ENCODE measurements around the gene SYPL1. TPM values are rescaled to one million over a fixed set of nuclear protein-coding genes. Genes with fewer than 3 reads are reported as not detected.
A peak's percentile ranks its signal among the peaks of the same experiment; 100 is the strongest.

The SYPL1 gene
- total RNA-seq, 1 experiment from 2014 or later = 47.5 TPM

GRCh38 chr7:106112972-106113421 is 885 bp upstream of the SYPL1 start:
- Histone ChIP-seq H3K4me3 (peak overlapping the region; percentile 89), H3K27ac (peak overlapping the region; percentile 84), H3K4me1 (peaks cover 5% of the 10 kb centered on the region; the same call in 1 of the 2 replicates), H3K36me3 (no peaks in the 10 kb centered on the region), H3K27me3 (no peaks in the 10 kb centered on the region), H3K9me3 (replicated peaks) (no peaks in the 10 kb centered on the region)
- DNase-seq = no peak

- peaks cover 3% of the 10 kb centered on the region; the same call in 1 of the 2 replicates for H3K36me3 ChIP-seq
- H3K27me3 ChIP-seq = no peaks in the 10 kb centered on the region
- H3K27ac ChIP-seq = peak overlapping the region; percentile 84
- H3K4me3 ChIP-seq = peak overlapping the region; percentile 89
- no peaks in the 10 kb centered on the region for H3K9me3 ChIP-seq (replicated peaks)
- DNase-seq = no peak
- H3K4me1 ChIP-seq = peaks cover 5% of the 10 kb centered on the region; the same call in 1 of the 2 replicates
These were observed 426 bp downstream of the SYPL1 start for GRCh38 chr7:106111655-106112117.

GRCh38 chr7:106110885-106111654 is 1.0 kb downstream of the SYPL1 start:
- H3K36me3 ChIP-seq = peaks cover 3% of the 10 kb centered on the region; the same call in 1 of the 2 replicates
- H3K9me3 ChIP-seq (replicated peaks) = no peaks in the 10 kb centered on the region
- peaks cover 5% of the 10 kb centered on the region; the same call in 1 of the 2 replicates for H3K4me1 ChIP-seq
- H3K27ac ChIP-seq = peak overlapping the region; percentile 84
- DNase-seq = no peak
- no peaks in the 10 kb centered on the region for H3K27me3 ChIP-seq
- H3K4me3 ChIP-seq = peak overlapping the region; percentile 89

GRCh38 chr7:106110238-106110560 is 1.9 kb downstream of the SYPL1 start:
- peaks cover 3% of the 10 kb centered on the region for H3K36me3 ChIP-seq
- H3K27ac ChIP-seq = no peak overlapping the region
- H3K4me3 ChIP-seq = no peak overlapping the region
- H3K27me3 ChIP-seq = no peaks in the 10 kb centered on the region
- no peak for DNase-seq
- H3K4me1 ChIP-seq = peaks cover 5% of the 10 kb centered on the region; the same call in 1 of the 2 replicates
- no peaks in the 10 kb centered on the region for H3K9me3 ChIP-seq (replicated peaks)

GRCh38 chr7:106109521-106110237 is 2.4 kb downstream of the SYPL1 start:
- Histone ChIP-seq H3K9me3 (replicated peaks) (no peaks in the 10 kb centered on the region), H3K27me3 (no peaks in the 10 kb centered on the region), H3K36me3 (peaks cover 3% of the 10 kb centered on the region), H3K4me3 (no peak overlapping the region), H3K27ac (no peak overlapping the region), H3K4me1 (peaks cover 5% of the 10 kb centered on the region; the same call in 1 of the 2 replicates)
- DNase-seq = no peak

GRCh38 chr7:106108991-106109390 is 3.1 kb downstream of the SYPL1 start:
- Histone ChIP-seq H3K9me3 (replicated peaks) (no peaks in the 10 kb centered on the region), H3K27me3 (no peaks in the 10 kb centered on the region), H3K4me1 (peaks cover 5% of the 10 kb centered on the region; the same call in 1 of the 2 replicates), H3K36me3 (peaks cover 7% of the 10 kb centered on the region), H3K27ac (no peak overlapping the region), H3K4me3 (no peak overlapping the region)
- no peak for DNase-seq

GRCh38 chr7:106104721-106105260 is 7.3 kb downstream of the SYPL1 start:
- no peaks in the 10 kb centered on the region for H3K27me3 ChIP-seq
- no peak for DNase-seq
- no peak overlapping the region for H3K4me3 ChIP-seq

GRCh38 chr7:106102387-106102966 is 9.6 kb downstream of the SYPL1 start:
- Histone ChIP-seq H3K4me3 (no peak overlapping the region), H3K27me3 (no peaks in the 10 kb centered on the region), H3K9me3 (replicated peaks) (no peaks in the 10 kb centered on the region), H3K4me1 (no peaks in the 10 kb centered on the region), H3K36me3 (peaks cover 19% of the 10 kb centered on the region), H3K27ac (no peak overlapping the region)
- no peak for DNase-seq

More at GRCh38 chr7:106104721-106105260, 7.3 kb downstream of the SYPL1 start:
- H3K4me1 ChIP-seq = no peaks in the 10 kb centered on the region
- no peak overlapping the region for H3K27ac ChIP-seq
- no peaks in the 10 kb centered on the region for H3K9me3 ChIP-seq (replicated peaks)
- H3K36me3 ChIP-seq = peaks cover 11% of the 10 kb centered on the region

GRCh38 chr7:106101726-106102125 is 10.4 kb downstream of the SYPL1 start:
- DNase-seq = no peak
- no peaks in the 10 kb centered on the region for H3K27me3 ChIP-seq
- peaks cover 22% of the 10 kb centered on the region for H3K36me3 ChIP-seq
- H3K4me3 ChIP-seq = no peak overlapping the region
- no peaks in the 10 kb centered on the region for H3K9me3 ChIP-seq (replicated peaks)
- no peak overlapping the region for H3K27ac ChIP-seq
- H3K4me1 ChIP-seq = no peaks in the 10 kb centered on the region

GRCh38 chr7:106100863-106101629 is 11.1 kb downstream of the SYPL1 start:
- Histone ChIP-seq H3K4me3 (no peak overlapping the region), H3K36me3 (peaks cover 28% of the 10 kb centered on the region), H3K9me3 (replicated peaks) (no peaks in the 10 kb centered on the region), H3K4me1 (no peaks in the 10 kb centered on the region), H3K27ac (no peak overlapping the region), H3K27me3 (no peaks in the 10 kb centered on the region)
- no peak for DNase-seq

GRCh38 chr7:106099539-106099938 is 12.6 kb downstream of the SYPL1 start:
- Histone ChIP-seq H3K36me3 (peaks cover 32% of the 10 kb centered on the region), H3K4me1 (no peaks in the 10 kb centered on the region), H3K4me3 (no peak overlapping the region), H3K27me3 (no peaks in the 10 kb centered on the region), H3K9me3 (replicated peaks) (no peaks in the 10 kb centered on the region), H3K27ac (no peak overlapping the region)
- no peak for DNase-seq

GRCh38 chr7:106098889-106099288 is 13.2 kb downstream of the SYPL1 start:
- no peak for DNase-seq
- Histone ChIP-seq H3K4me1 (no peaks in the 10 kb centered on the region), H3K27me3 (no peaks in the 10 kb centered on the region), H3K4me3 (no peak overlapping the region), H3K27ac (no peak overlapping the region), H3K9me3 (replicated peaks) (no peaks in the 10 kb centered on the region), H3K36me3 (peaks cover 28% of the 10 kb centered on the region)

GRCh38 chr7:106095634-106096033 is 16.5 kb downstream of the SYPL1 start:
- H3K9me3 ChIP-seq (replicated peaks) = no peaks in the 10 kb centered on the region
- DNase-seq = no peak
- no peak overlapping the region for H3K4me3 ChIP-seq
- no peaks in the 10 kb centered on the region for H3K4me1 ChIP-seq
- H3K27ac ChIP-seq = no peak overlapping the region
- peaks cover 45% of the 10 kb centered on the region for H3K36me3 ChIP-seq
- H3K27me3 ChIP-seq = no peaks in the 10 kb centered on the region

- Histone ChIP-seq H3K9me3 (replicated peaks) (no peaks in the 10 kb centered on the region), H3K4me1 (no peaks in the 10 kb centered on the region), H3K27ac (no peak overlapping the region), H3K27me3 (no peaks in the 10 kb centered on the region), H3K36me3 (peaks cover 53% of the 10 kb centered on the region), H3K4me3 (no peak overlapping the region)
- DNase-seq = no peak
These were observed 17.3 kb downstream of the SYPL1 start for GRCh38 chr7:106094780-106095179.
